Suprapubic skin (tissue), 4 donors: ENCODE results near the gene SYT14.

Experiments
- CTCF ChIP-seq, 2 donors: fragments of 200-600 bp in 1 of 2; fragments of 450-650 bp in 1 of 2; sonication (generic) in 1 of 2; IDR thresholded peaks; one replicate each; pipeline ENCODE4 v1.5.1; 2016 to 2019; ENCODE audit warnings: antibody characterized with exemption in 2 of 2, mild to moderate bottlenecking in 1 of 2, moderate library complexity in 1 of 2
- EP300 ChIP-seq: sonication (generic); formaldehyde crosslinking; IDR thresholded peaks from one replicate; pipeline ENCODE4 v1.6.1; 2017; ENCODE audit warnings: antibody characterized with exemption
- POLR2A ChIP-seq, 2 donors: fragments of 450-650 bp; IDR thresholded peaks; one replicate each; pipeline ENCODE4 v1.6.1; 2017; ENCODE audit warnings: antibody characterized with exemption in 2 of 2, mild to moderate bottlenecking in 2 of 2, moderate library complexity in 2 of 2
- POLR2AphosphoS5 ChIP-seq, 3 donors: sonication (generic); formaldehyde crosslinking; IDR thresholded peaks; one replicate each; pipeline ENCODE4 v1.6.1; 2017; ENCODE audit warnings: antibody characterized with exemption in 3 of 3

DNA sequence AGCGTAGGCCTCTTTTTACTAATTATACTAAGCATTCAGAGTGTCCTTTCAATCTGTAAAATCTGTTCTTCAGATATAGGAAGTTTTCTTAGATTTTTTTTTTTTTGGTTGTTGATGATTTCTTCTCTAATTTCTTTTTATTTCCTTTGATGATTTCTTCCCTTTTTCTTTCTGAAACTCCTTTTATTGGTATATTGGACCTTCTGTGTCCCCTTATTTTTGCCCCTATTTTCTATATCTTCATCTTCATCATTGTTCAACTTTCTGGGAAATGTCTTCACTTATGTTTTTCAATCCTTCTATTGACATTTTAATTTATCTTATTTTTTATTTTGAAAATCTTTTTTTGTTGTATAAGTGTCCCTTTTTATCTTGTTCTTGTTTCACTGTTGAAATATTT is 17.2 kb upstream of the SYT14 start:
- TF ChIP-seq POLR2A (IDR thresholded peaks at IDR 0.05) (no peak), POLR2AphosphoS5 (IDR thresholded peaks at IDR 0.05) (no peak), CTCF (IDR thresholded peaks at IDR 0.05) (no peak), EP300 (no peak)
